ENCODE data around the gene TRMT11. TPM values are rescaled to one million over a fixed set of nuclear protein-coding genes. Genes with fewer than 3 reads are reported as not detected.

The TRMT11 gene
- total RNA-seq, 2 experiments from 2014 or later = 40.6 to 41.9 TPM

DNA sequence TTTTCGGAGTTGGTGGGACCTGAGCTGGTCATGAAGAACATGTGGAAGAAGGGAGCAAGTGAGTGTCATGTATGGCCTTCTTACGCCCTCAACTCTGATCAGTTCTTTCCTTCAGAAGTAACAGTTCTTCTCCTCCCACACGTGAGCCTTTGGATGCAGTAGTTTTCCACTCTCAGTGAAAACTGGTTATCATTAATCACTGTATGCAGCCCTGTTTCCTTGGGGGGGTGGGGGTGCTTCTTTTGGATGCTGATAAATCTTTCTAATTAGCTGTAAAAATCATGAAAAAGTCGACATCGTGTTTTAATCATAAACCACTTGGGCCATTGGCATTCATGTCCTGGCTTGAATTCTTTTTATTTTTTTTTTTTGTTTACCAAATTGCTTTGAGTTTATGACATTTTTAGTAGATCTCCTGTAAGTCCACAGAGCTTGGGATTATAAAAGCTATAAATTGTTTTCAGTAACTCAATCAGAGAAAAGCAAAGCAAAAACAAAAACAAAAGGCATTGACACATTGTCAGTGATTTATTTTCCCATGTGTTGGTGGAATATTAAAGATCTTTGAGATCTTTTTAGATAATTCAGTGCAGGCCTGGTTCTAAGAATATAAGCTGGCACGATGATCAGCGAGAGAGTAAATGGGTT is 84.8 kb downstream of the TRMT11 start:
- H3K4me1 Mint-ChIP-seq (ENCODE audit: low read depth) = no peaks in the 10 kb centered on the region
- H3K27me3 Mint-ChIP-seq (ENCODE audit: low read depth) = no peaks in the 10 kb centered on the region
- H3K4me3 Mint-ChIP-seq = no peak overlapping the region
- CTCF ChIA-PET = interaction anchor here (1.2 kb wide), 1 partner anchor 77 kb away, joined by 3 read pairs; no protein-coding TSS in a partner anchor
- intact Hi-C loops (cut with micrococcal nuclease) = no loop called here
- H3K9me3 Mint-ChIP-seq = no peaks in the 10 kb centered on the region
- H3K27ac Mint-ChIP-seq = no peak overlapping the region
- no peak for DNase-seq
- H3K36me3 Mint-ChIP-seq (ENCODE audit: low read depth) = peaks cover 18% of the 10 kb centered on the region

- no peak overlapping the region for H3K4me3 Mint-ChIP-seq
- DNase-seq = no peak
- no peaks in the 10 kb centered on the region for H3K27me3 Mint-ChIP-seq (ENCODE audit: low read depth)
- intact Hi-C loops (cut with micrococcal nuclease) = no loop called here
- CTCF ChIA-PET = no interaction called here
- H3K36me3 Mint-ChIP-seq (ENCODE audit: low read depth) = peaks cover 17% of the 10 kb centered on the region
- no peaks in the 10 kb centered on the region for H3K4me1 Mint-ChIP-seq (ENCODE audit: low read depth)
- H3K9me3 Mint-ChIP-seq = no peaks in the 10 kb centered on the region
- no peak overlapping the region for H3K27ac Mint-ChIP-seq
Measured at GRCh38 chr6:126072172-126072571, 85.8 kb downstream of the TRMT11 start.

- no peaks in the 10 kb centered on the region for H3K27me3 Mint-ChIP-seq (ENCODE audit: low read depth)
- no peak overlapping the region for H3K27ac Mint-ChIP-seq
- peaks cover 19% of the 10 kb centered on the region for H3K36me3 Mint-ChIP-seq (ENCODE audit: low read depth)
- no peaks in the 10 kb centered on the region for H3K9me3 Mint-ChIP-seq
- no peak for DNase-seq
- no peak overlapping the region for H3K4me3 Mint-ChIP-seq
- CTCF ChIA-PET = no interaction called here
- intact Hi-C loops (cut with micrococcal nuclease) = no loop called here
- H3K4me1 Mint-ChIP-seq (ENCODE audit: low read depth) = no peaks in the 10 kb centered on the region
Measured at GRCh38 chr6:126072834-126073233, 86.5 kb downstream of the TRMT11 start.

DNA sequence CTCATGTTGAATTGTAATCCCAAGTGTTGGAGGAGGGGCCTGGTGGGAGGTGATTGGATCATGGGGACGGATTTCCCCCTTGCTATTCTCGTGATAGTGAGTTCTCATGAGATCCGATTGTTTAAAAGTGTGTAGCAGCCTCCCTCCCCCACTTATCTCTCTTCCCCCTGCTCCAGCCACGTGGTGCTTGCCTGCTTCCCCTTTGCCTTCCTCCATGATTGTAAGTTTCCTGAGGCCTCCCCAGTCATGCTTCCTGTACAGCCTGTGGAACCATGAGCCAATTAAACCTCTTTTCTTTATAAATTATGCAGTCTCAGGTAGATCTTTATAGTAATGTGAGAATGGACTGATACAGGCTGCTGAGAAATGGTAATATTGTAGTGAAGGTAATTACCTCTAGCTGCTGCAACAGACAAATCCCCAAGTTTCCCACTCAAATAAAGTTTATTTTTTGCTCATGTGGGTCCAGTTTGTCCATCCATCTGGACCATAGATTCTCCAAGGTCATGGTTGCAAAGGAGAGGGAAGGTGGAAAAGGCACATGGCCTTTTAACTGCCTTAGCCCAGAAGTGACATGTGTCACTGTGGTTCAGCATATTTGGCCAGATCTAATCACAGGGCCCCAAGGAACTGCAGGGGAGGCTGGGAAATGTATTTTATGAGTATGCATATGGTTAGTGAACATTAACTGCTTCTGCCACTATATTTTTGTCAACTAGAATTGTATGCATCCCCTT is 89.2 kb downstream of the TRMT11 start:
- no peak overlapping the region for H3K27ac Mint-ChIP-seq
- intact Hi-C loops (cut with micrococcal nuclease) = no loop called here

DNA sequence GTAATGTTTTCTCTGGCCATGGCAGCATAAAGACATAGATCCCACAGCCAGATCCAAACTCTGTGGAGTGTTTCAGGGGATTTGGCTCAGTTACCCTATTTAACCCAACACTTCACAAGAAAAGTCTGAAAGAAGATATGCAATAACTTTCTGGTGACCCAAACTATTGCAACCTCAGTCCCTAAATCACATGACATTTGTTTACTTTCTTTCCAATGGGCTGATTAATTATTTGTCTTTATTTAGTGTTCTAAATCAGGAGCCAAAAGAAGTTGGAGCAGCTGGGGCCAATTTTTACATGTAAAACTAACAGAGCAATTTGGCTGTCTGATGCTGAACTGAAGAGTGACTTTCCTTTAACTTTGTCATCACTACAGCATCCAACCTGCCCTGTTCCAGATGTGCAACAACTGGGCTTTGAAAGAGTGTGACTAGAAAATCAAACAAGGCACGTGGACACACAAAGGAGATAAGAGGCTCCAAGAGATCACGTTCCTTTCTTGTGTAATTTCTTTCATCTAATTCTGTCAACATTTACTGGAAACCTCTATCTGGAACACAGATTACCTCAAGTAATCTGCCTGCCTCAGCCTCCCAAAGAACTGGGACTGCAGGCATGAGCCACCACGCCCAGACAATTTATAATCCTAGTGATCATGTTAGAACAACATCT is 90.8 kb downstream of the TRMT11 start:
- CTCF ChIA-PET = no interaction called here
- no peaks in the 10 kb centered on the region for H3K9me3 Mint-ChIP-seq
- no peaks in the 10 kb centered on the region for H3K4me1 Mint-ChIP-seq (ENCODE audit: low read depth)
- intact Hi-C loops (cut with micrococcal nuclease) = no loop called here
- no peaks in the 10 kb centered on the region for H3K27me3 Mint-ChIP-seq (ENCODE audit: low read depth)
- H3K27ac Mint-ChIP-seq = no peak overlapping the region
- H3K36me3 Mint-ChIP-seq (ENCODE audit: low read depth) = peaks cover 9% of the 10 kb centered on the region
- no peak for DNase-seq
- H3K4me3 Mint-ChIP-seq = no peak overlapping the region

More for the DNA sequence above, 89.2 kb downstream of the TRMT11 start:
- Mint-ChIP-seq H3K9me3 (no peaks in the 10 kb centered on the region), H3K36me3 (ENCODE audit: low read depth) (peaks cover 12% of the 10 kb centered on the region), H3K27me3 (ENCODE audit: low read depth) (no peaks in the 10 kb centered on the region), H3K4me1 (ENCODE audit: low read depth) (no peaks in the 10 kb centered on the region), H3K4me3 (no peak overlapping the region)
- DNase-seq = no peak
- CTCF ChIA-PET = no interaction called here

DNA sequence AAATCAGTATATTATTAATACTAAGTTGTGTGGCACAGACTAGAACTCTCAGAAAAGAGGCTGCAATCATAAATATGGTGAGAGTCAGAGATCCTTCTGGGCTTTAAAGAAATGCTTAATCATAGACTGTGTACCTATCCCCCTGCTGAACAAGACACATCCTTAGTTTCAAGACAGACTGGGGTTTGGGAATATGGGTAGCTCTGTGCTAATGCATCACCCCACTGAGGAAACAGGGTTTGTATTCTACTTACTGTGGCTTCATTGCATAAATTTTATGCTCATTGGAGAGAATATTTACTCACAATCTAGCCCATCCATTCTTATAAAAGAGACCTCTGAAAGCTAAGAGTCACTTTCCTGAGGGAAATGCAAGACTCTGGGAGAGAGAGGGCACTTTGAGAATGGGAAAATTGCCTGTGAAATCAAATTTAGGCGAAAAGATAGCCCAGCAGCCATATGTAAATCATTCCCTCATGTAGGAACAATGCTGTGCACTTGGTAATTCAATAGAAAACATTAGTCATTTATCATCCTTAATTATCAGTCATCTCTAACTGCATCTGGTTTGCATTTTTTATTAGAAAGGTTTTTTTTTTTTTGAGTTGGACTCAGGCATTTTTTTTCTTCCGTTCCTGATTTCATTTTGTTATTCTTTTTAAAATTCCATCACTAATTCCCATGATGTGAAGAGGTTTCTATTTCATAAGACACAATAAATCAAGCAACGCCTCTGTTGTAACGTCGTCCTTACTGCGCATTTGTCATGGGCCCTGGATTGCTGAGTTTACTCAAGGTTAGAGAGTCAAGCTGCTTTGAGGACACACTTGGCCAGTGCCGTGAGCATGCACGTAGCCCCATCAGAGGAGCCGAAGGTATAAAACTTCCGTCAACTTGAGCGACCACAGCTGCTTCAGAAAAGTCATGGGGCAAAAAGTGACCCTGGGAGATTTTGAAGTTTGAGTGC is 91.8 kb downstream of the TRMT11 start:
- no peaks in the 10 kb centered on the region for H3K27me3 Mint-ChIP-seq (ENCODE audit: low read depth)
- H3K4me1 Mint-ChIP-seq (ENCODE audit: low read depth) = no peaks in the 10 kb centered on the region
- no peak for DNase-seq
- no peak overlapping the region for H3K4me3 Mint-ChIP-seq
- no peak overlapping the region for H3K27ac Mint-ChIP-seq
- CTCF ChIA-PET = no interaction called here
- peaks cover 11% of the 10 kb centered on the region for H3K36me3 Mint-ChIP-seq (ENCODE audit: low read depth)
- H3K9me3 Mint-ChIP-seq = no peaks in the 10 kb centered on the region
- intact Hi-C loops (cut with micrococcal nuclease) = no loop called here

GRCh38 chr6:126083875-126084274 is 97.5 kb downstream of the TRMT11 start:
- Mint-ChIP-seq H3K4me1 (ENCODE audit: low read depth) (peaks cover 10% of the 10 kb centered on the region), H3K36me3 (ENCODE audit: low read depth) (peaks cover 2% of the 10 kb centered on the region), H3K27ac (no peak overlapping the region), H3K27me3 (ENCODE audit: low read depth) (no peaks in the 10 kb centered on the region), H3K4me3 (no peak overlapping the region), H3K9me3 (no peaks in the 10 kb centered on the region)
- CTCF ChIA-PET = no interaction called here
- intact Hi-C loops (cut with micrococcal nuclease) = no loop called here
- no peak for DNase-seq

DNA sequence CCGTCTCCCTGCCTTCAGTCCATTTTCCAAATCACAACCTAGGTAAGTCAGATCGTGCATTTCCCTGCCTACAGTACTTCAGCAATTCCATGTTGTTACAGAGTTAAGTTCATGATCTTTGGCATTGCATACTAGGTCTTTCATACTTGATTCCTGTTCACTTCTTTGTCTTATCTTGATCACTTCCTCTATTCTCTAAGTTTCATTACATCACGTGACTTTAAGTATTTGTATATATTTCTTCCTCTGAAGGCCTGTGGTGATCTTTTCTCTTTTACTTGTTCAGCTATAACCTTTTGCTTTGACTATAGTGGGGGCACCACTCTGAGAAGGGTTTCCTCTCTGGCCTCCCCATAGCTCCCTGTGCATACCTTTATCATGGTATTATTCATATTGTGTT is 100.2 kb downstream of the TRMT11 start:
- Mint-ChIP-seq H3K9me3 (no peaks in the 10 kb centered on the region), H3K4me1 (ENCODE audit: low read depth) (peaks cover 10% of the 10 kb centered on the region), H3K36me3 (ENCODE audit: low read depth) (peaks cover 10% of the 10 kb centered on the region), H3K4me3 (no peak overlapping the region), H3K27ac (no peak overlapping the region), H3K27me3 (ENCODE audit: low read depth) (no peaks in the 10 kb centered on the region)
- CTCF ChIA-PET = no interaction called here
- intact Hi-C loops (cut with micrococcal nuclease) = no loop called here
- DNase-seq = no peak

Other genes with a start within 250 kb of the TRMT11 start
- not detected for gene HEY2, start 236.9 kb upstream of the TRMT11 start, total RNA-seq
- 10 to 100 TPM; 39.2 to 43.1 TPM for gene NCOA7, start 195.6 kb upstream of the TRMT11 start, total RNA-seq
- gene HINT3, start 29.8 kb upstream of the TRMT11 start, total RNA-seq = 10 to 100 TPM; 10.6 to 10.9 TPM

All from activated naive CD4-positive, alpha-beta T cell treated with anti-CD3 and anti-CD28 coated beads for 36 hours (primary cell).